GM23248 (cell line): ENCODE results near the gene SLC9B2. TPM values are rescaled to one million over a fixed set of nuclear protein-coding genes. Genes with fewer than 3 reads are reported as not detected.

Experiments
- DNase-seq: peaks from one replicate; pipeline ENCODE4 v3.0.0-alpha.2; 2015
- H2AFZ ChIP-seq: fragments of 200-600 bp; sonication (generic); 2 replicates; pipeline ENCODE4 v1.6.1; 2016; ENCODE audit warnings: antibody characterized with exemption
- H3F3A ChIP-seq: fragments of 200-600 bp; sonication (generic); 2 replicates; pipeline ENCODE4 v1.6.1; 2016; ENCODE audit warnings: mild to moderate bottlenecking, antibody characterized with exemption, mixed run types; ENCODE audit not compliant: insufficient read depth
- H3K27ac ChIP-seq: fragments of 200-600 bp; sonication (generic); 2 replicates; pipeline ENCODE4 v1.5.1; 2016; ENCODE audit warnings: mild to moderate bottlenecking
- H3K27me3 ChIP-seq: fragments of 200-600 bp; sonication (generic); replicated peaks from 2 replicates; pipeline ENCODE4 v1.6.1; 2016; ENCODE audit warnings: mild to moderate bottlenecking; ENCODE audit not compliant: insufficient read depth
- H3K36me3 ChIP-seq: fragments of 200-600 bp; sonication (generic); 2 replicates; pipeline ENCODE4 v1.6.1; 2016; ENCODE audit warnings: low read depth, mild to moderate bottlenecking
- H3K4me1 ChIP-seq: fragments of 200-600 bp; sonication (generic); 2 replicates; pipeline ENCODE4 v1.6.1; 2016; ENCODE audit warnings: mild to moderate bottlenecking; ENCODE audit not compliant: insufficient read depth
- H3K4me2 ChIP-seq: fragments of 200-600 bp; sonication (generic); one replicate; pipeline ENCODE4 v1.6.1; 2016; ENCODE audit warnings: mild to moderate bottlenecking; ENCODE audit not compliant: unreplicated experiment
- H3K4me3 ChIP-seq: fragments of 200-600 bp; sonication (generic); 2 replicates; pipeline ENCODE4 v1.5.1; 2016; ENCODE audit warnings: mild to moderate bottlenecking
- H3K79me2 ChIP-seq: fragments of 200-600 bp; sonication (generic); 2 replicates; pipeline ENCODE4 v1.6.1; 2016; ENCODE audit warnings: mild to moderate bottlenecking; ENCODE audit not compliant: insufficient read depth
- H3K9ac ChIP-seq: fragments of 200-600 bp; sonication (generic); 2 replicates; pipeline ENCODE4 v1.6.1; 2016; ENCODE audit warnings: mild to moderate bottlenecking
- H3K9me2 ChIP-seq: fragments of 200-600 bp; sonication (generic); 2 replicates; pipeline ENCODE4 v1.6.1; 2016; ENCODE audit warnings: mixed run types, mild to moderate bottlenecking, moderate library complexity; ENCODE audit not compliant: insufficient read depth
- H3K9me3 ChIP-seq: fragments of 200-600 bp; sonication (generic); one replicate; pipeline ENCODE4 v1.6.1; 2017; ENCODE audit warnings: low read depth
- H4K20me1 ChIP-seq: fragments of 200-600 bp; sonication (generic); 2 replicates; pipeline ENCODE4 v1.6.0; 2016; ENCODE audit not compliant: insufficient read depth
- EZH2 ChIP-seq: fragments of 200-600 bp; sonication (generic); IDR thresholded peaks from 2 replicates; pipeline ENCODE4 v1.6.1; 2018; ENCODE audit warnings: antibody characterized with exemption, mild to moderate bottlenecking; ENCODE audit not compliant: insufficient read depth, poor library complexity, severe bottlenecking
- EZH2phosphoT487 ChIP-seq: fragments of 200-600 bp; sonication (generic); IDR thresholded peaks from 2 replicates; pipeline ENCODE4 v1.6.1; 2018; ENCODE audit warnings: antibody characterized with exemption, moderate library complexity, mild to moderate bottlenecking, low read depth; ENCODE audit not compliant: insufficient read depth
- WGBS, 2 experiments: methylation state at CpG; one replicate each; pipeline ENCODE4 v1.1.6; 2015 to 2017; ENCODE audit warnings: low lambda C conversion rate in 2 of 2, low coverage in 1 of 2; ENCODE audit errors: missing lambda C conversion rate in 2 of 2; 5-methylcytosine and 5-hydroxymethylcytosine counted together
- in situ Hi-C: fragments of 300-500 bp; cut with MboI; formaldehyde crosslinking; loops from 2 replicates; pipeline ENCODE4 v1.15.0; 2020
- polyA plus RNA-seq: library from polyadenylated mRNA; unstranded; fragments of >200 nt; fragmentation: Nextera tagmentation; extraction: Ambion mirVana; gene quantifications from 2 replicates; pipeline ENCODE4 v1.2.1, GENCODE V29; 2016
- total RNA-seq: library from RNA; depleted of rRNA; stranded (reverse); fragments of >200 nt; shearing (Covaris generic); gene quantifications from 2 replicates; pipeline ENCODE4 v1.2.3, GENCODE V29; 2014

Gene SLC9B2
- total and polyA plus RNA-seq, 2 experiments from 2014 or later, result 23.7 to 30.9 TPM

GRCh38 chr4:103100691-103101090, 24.1 kb upstream of the SLC9B2 start:
- no peaks in the 10 kb centered on the region for H3K9me2 ChIP-seq
- DNase-seq, result no peak

GRCh38 chr4:103099691-103100392, 23.3 kb upstream of the SLC9B2 start, which contains the start of gene BDH2:
TSS of gene BDH2 (minus strand) at chr4:103099834. CDS start at chr4:103096254, 3,580 bp downstream.
- peaks cover 13% of the 10 kb centered on the region for H3K4me1 ChIP-seq
- H3K36me3 ChIP-seq, result no peaks in the 10 kb centered on the region
- in situ Hi-C loops, result loop anchor here (10.0 kb wide), 1 partner anchor 475 kb away; no protein-coding TSS in a partner anchor
- peaks cover 14% of the 10 kb centered on the region; the same call in 1 of the 2 replicates for H3F3A ChIP-seq
- H3K79me2 ChIP-seq, result peaks cover 35% of the 10 kb centered on the region
- no peak for TF ChIP-seq EZH2phosphoT487
- TF ChIP-seq EZH2, result no peak
- no peaks in the 10 kb centered on the region for H3K9me2 ChIP-seq
- 4 to 8% methylated on average over 11 of the region's 11 CpGs for WGBS, 2 experiments
- H3K4me3 ChIP-seq, result peak within 1 kb of the TSS; percentile 87
- DNase-seq, result peak; percentile 97
- H3K4me2 ChIP-seq, result peak within 1 kb of the TSS; percentile 99
- H2AFZ ChIP-seq, result peak within 1 kb of the TSS; percentile 92
- H3K27ac ChIP-seq, result peak within 1 kb of the TSS; percentile 87
- H3K9me3 ChIP-seq, result no peaks in the 10 kb centered on the region
- no peaks in the 10 kb centered on the region for H3K27me3 ChIP-seq
- H3K9ac ChIP-seq, result peak within 1 kb of the TSS; percentile 89
- H4K20me1 ChIP-seq, result no peaks in the 10 kb centered on the region

More at GRCh38 chr4:103100691-103101090, 24.1 kb upstream of the SLC9B2 start:
- Histone ChIP-seq H2AFZ (no peak overlapping the region), H3K4me3 (no peak overlapping the region), H3K9me3 (no peaks in the 10 kb centered on the region), H3K27ac (no peak overlapping the region), H3K9ac (no peak overlapping the region), H4K20me1 (no peaks in the 10 kb centered on the region), H3K4me2 (no peak overlapping the region), H3K27me3 (no peaks in the 10 kb centered on the region), H3K4me1 (peaks cover 19% of the 10 kb centered on the region), H3F3A (peaks cover 14% of the 10 kb centered on the region; the same call in 1 of the 2 replicates), H3K36me3 (no peaks in the 10 kb centered on the region), H3K79me2 (peaks cover 29% of the 10 kb centered on the region)
- 52% methylated on average over 5 of the region's 5 CpGs for WGBS, 2 experiments
- no peak for TF ChIP-seq EZH2
- no peak for TF ChIP-seq EZH2phosphoT487
- in situ Hi-C loops, result loop anchor here (10.0 kb wide), 1 partner anchor 476 kb away; no protein-coding TSS in a partner anchor

GRCh38 chr4:103098756-103099440, 22.3 kb upstream of the SLC9B2 start:
- H2AFZ ChIP-seq, result peak overlapping the region; percentile 92
- H3K9me2 ChIP-seq, result no peaks in the 10 kb centered on the region
- in situ Hi-C loops, result no loop called here
- H3K9me3 ChIP-seq, result no peaks in the 10 kb centered on the region
- 1 to 4% methylated on average over 4 of the region's 4 CpGs for WGBS, 2 experiments
- DNase-seq, result peak; percentile 53
- H4K20me1 ChIP-seq, result no peaks in the 10 kb centered on the region
- H3K9ac ChIP-seq, result peak overlapping the region; percentile 89
- H3F3A ChIP-seq, result peaks cover 14% of the 10 kb centered on the region; the same call in 1 of the 2 replicates
- peaks cover 35% of the 10 kb centered on the region for H3K79me2 ChIP-seq
- H3K4me3 ChIP-seq, result peak overlapping the region; percentile 87
- H3K4me2 ChIP-seq, result peak overlapping the region; percentile 99
- TF ChIP-seq EZH2phosphoT487, result no peak
- no peak for TF ChIP-seq EZH2
- H3K4me1 ChIP-seq, result peaks cover 13% of the 10 kb centered on the region
- H3K27me3 ChIP-seq, result no peaks in the 10 kb centered on the region
- no peaks in the 10 kb centered on the region for H3K36me3 ChIP-seq
- H3K27ac ChIP-seq, result peak overlapping the region; percentile 87

- peak; percentile 46 for DNase-seq
- Histone ChIP-seq H4K20me1 (no peaks in the 10 kb centered on the region), H3K27ac (peak overlapping the region; percentile 87), H3K4me1 (peaks cover 13% of the 10 kb centered on the region), H3K27me3 (no peaks in the 10 kb centered on the region), H3K36me3 (no peaks in the 10 kb centered on the region), H3K9me2 (no peaks in the 10 kb centered on the region), H3K9ac (peak overlapping the region; percentile 89), H3K79me2 (peaks cover 35% of the 10 kb centered on the region), H3K4me3 (peak overlapping the region; percentile 87), H3F3A (peaks cover 14% of the 10 kb centered on the region; the same call in 1 of the 2 replicates), H3K4me2 (peak overlapping the region; percentile 99), H2AFZ (peak overlapping the region; percentile 92), H3K9me3 (no peaks in the 10 kb centered on the region)
- WGBS, 2 experiments, result 44 to 45% methylated on average over 10 of the region's 10 CpGs
- in situ Hi-C loops, result no loop called here
- no peak for TF ChIP-seq EZH2
- TF ChIP-seq EZH2phosphoT487, result no peak
These were observed 21.8 kb upstream of the SLC9B2 start for GRCh38 chr4:103098341-103098740.
